Fibroblast of lung (primary cell): ENCODE measurements around the gene OLIG2.

ENCODE experiments used
- CTCF ChIP-seq, 2 donors: IDR thresholded peaks in 1 of 2; conservative IDR thresholded peaks in 1 of 2; 1 replicate in 1 of 2; 2 replicates in 1 of 2; pipeline ENCODE4 v1.5.1; 2011 to 2012; ENCODE audit warnings: low read length in 2 of 2, control low read depth in 1 of 2, inconsistent platforms in 1 of 2, low read depth in 1 of 2, mild to moderate bottlenecking in 1 of 2
- EZH2 ChIP-seq: IDR thresholded peaks from 2 replicates; pipeline ENCODE4 v1.5.1; 2012; ENCODE audit warnings: low read length, control low read depth, mild to moderate bottlenecking; ENCODE audit errors: missing control alignments

GRCh38 chr21:33039536-33039935 is 13.8 kb downstream of the OLIG2 start:
- TF ChIP-seq CTCF (conservative IDR thresholded peaks at IDR 0.05 in 1 of 2, IDR thresholded peaks at IDR 0.05 in 1 of 2; ENCODE audit: low read depth in 1 of 2, low read length in 2 of 2) (no peak), EZH2 (no peak)
